HG02884 (cell line): Measurements from ENCODE around the gene DCXR.
"Not testable (repeated sequence)": the region's sequence is repeated elsewhere in the genome, so short reads cannot be mapped to it uniquely, and the experiment has no call there.

Source experiments
- ATAC-seq: cut with Tn5 transposase; IDR thresholded peaks from one replicate; pipeline ENCODE4 v1.9.1; 2021; ENCODE audit warnings: mild to moderate bottlenecking, moderate library complexity; ENCODE audit not compliant: unreplicated experiment

DCXR gene

GRCh38 chr17:82042649-82043048 is 5.2 kb upstream of the DCXR start:
- ATAC-seq, result no peak

GRCh38 chr17:82041144-82041814 is 3.8 kb upstream of the DCXR start:
- no peak for ATAC-seq

GRCh38 chr17:82039695-82040299 is 2.3 kb upstream of the DCXR start:
- no peak for ATAC-seq

GRCh38 chr17:82038796-82039409 is 1.4 kb upstream of the DCXR start:
- ATAC-seq, result not testable (repeated sequence)

- ATAC-seq, result no peak
These were observed 345 bp upstream of the DCXR start for GRCh38 chr17:82037889-82038195.

- ATAC-seq, result no peak
These were observed 834 bp downstream of the DCXR start for GRCh38 chr17:82036634-82037091.

GRCh38 chr17:82035956-82036633 is 1.4 kb downstream of the DCXR start:
- ATAC-seq, result no peak

GRCh38 chr17:82035488-82035887 is 2.0 kb downstream of the DCXR start:
- no peak for ATAC-seq

- no peak for ATAC-seq
These were observed 3.0 kb downstream of the DCXR start for GRCh38 chr17:82034371-82035011.

- no peak for ATAC-seq
These were observed 4.0 kb downstream of the DCXR start for GRCh38 chr17:82033359-82034085.

GRCh38 chr17:82031885-82032627 is 5.4 kb downstream of the DCXR start:
- no peak for ATAC-seq

GRCh38 chr17:82031303-82031884 is 6.1 kb downstream of the DCXR start, which contains the start of gene RAC3:
RAC3 (plus strand) TSS chr17:82031678; CDS start chr17:82031762, 84 bp downstream.
- no peak for ATAC-seq

GRCh38 chr17:82030470-82031302 is 6.8 kb downstream of the DCXR start:
- ATAC-seq, result no peak

GRCh38 chr17:82029990-82030469 is 7.5 kb downstream of the DCXR start:
- no peak for ATAC-seq

- ATAC-seq, result no peak
These were observed 8.1 kb downstream of the DCXR start for GRCh38 chr17:82029391-82029790.

GRCh38 chr17:82028966-82029365 is 8.5 kb downstream of the DCXR start:
- ATAC-seq, result no peak

- ATAC-seq, result no peak
These were observed 9.3 kb downstream of the DCXR start for GRCh38 chr17:82028246-82028645.

- no peak for ATAC-seq
These were observed 11.9 kb downstream of the DCXR start for GRCh38 chr17:82025401-82026107.
